NCI-H2171 (cell line): ENCODE measurements around the gene ATG4A.

ENCODE experiments used
- DNase-seq: peaks from one replicate; lab custom pipeline; 2025; lab: John Stamatoyannopoulos, UW

Gene ATG4A, protein sequence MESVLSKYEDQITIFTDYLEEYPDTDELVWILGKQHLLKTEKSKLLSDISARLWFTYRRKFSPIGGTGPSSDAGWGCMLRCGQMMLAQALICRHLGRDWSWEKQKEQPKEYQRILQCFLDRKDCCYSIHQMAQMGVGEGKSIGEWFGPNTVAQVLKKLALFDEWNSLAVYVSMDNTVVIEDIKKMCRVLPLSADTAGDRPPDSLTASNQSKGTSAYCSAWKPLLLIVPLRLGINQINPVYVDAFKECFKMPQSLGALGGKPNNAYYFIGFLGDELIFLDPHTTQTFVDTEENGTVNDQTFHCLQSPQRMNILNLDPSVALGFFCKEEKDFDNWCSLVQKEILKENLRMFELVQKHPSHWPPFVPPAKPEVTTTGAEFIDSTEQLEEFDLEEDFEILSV

DNA sequence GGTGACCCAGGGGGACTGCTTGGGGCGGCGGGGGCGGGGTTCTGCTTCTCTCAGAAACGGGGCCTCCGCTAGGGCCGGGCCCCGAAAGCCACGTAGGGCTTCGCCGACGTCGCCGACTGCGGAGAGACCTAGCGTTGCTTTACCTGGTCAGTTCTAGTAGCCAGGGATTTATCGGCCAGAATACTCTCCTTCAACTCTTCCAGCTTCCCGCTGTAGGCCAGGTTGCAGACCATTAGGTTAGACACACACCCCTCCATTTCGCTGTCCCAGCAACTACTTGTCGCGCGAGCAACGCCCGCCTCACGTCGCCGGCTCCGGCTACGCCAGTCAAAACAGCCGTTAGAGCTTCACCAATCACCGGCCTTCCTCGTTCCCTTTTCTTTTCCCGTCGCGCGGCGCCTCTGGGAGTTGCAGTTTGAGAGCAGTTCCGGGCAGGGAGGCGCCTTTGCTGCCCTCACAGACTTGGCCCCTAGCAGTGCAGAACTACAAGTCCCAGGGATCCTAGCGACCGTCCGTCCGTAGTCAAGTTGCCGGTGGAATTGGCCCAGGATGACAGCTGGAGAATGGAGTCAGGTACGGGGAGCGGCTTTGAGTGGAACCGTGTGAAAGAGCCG is at the start of gene ATG4A, which contains the start of gene PSMD10:
Gene ATG4A, plus strand, starts transcription at position 515 of the 614 bp plus-strand sequence. Its CDS starts 49 bp downstream, at position 564.
Gene PSMD10, minus strand, starts transcription at position 279 of the 614 bp plus-strand sequence. Its CDS starts 22 bp downstream, at position 257.
- DNase-seq = peak; percentile 90

GRCh38 chrX:108044554-108045256 is 46.9 kb upstream of the ATG4A start, which contains the start of gene VSIG1:
TSS of gene VSIG1 (plus strand) at chrX:108045065. CDS start at chrX:108045131, 66 bp downstream.
- no peak for DNase-seq

DNA sequence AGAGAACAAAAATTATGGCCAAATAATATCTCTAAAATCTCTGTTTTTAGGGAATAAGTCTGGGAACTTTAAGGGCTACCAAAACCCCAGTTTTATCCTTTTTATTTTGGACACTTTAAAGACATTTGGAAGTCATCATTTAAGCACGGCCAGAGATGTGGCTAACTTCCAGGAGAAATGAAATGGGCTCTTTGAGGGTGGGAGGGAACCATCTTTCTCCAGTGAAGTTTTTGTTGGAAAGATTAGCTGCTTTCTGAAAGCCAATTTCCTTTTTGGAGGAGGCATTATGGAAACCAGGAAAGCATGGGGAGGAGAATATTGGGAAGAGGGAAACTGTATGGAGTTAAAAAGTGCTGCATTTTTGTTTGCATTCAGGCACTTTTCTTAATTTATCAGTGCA is 41.9 kb upstream of the ATG4A start:
- DNase-seq = no peak

GRCh38 chrX:108053218-108053617 is 38.4 kb upstream of the ATG4A start:
- no peak for DNase-seq

DNA sequence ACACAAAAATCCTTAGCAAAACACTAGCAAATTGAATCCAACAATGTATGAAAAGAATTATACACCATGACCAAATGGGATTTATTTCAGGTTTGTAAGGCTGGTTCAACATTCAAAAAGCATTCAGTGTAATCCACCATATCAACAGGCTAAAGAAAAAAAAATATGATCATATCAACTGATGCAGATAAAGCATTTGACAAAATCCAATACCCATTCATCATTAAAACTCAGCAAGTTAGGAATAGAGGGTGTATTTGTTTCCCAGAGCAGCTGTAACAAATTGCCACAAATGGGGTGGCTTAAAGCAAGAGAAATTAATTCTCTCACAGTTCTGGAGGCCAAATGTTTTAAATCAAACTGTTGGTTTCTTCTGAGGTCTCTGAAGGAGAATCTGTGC is 36.0 kb upstream of the ATG4A start:
- no peak for DNase-seq

DNA sequence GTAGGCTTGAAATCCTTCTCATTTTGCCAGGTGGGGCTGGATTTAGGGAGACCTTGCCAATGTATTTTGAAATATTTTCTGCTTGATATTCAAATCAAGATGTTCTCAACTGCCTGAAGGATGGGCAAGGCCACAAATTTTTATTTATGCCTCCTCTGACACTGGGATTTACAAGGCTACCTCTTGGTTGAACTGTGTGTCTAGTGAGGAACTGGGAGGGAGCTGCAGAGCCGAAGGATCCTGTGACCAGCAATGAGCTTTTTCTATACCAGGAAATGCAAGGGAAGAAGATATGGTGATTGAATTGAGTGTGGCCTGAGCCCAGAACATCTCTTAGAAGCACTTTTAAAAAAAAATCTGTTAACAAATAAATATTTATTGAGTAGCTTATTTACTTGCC is 31.8 kb upstream of the ATG4A start:
- DNase-seq = no peak

- DNase-seq = no peak
Observed at GRCh38 chrX:108064001-108064400, 27.6 kb upstream of the ATG4A start.

GRCh38 chrX:108064613-108065012 is 27.0 kb upstream of the ATG4A start:
- DNase-seq = no peak

- DNase-seq = no peak
Observed at GRCh38 chrX:108068121-108068520, 23.5 kb upstream of the ATG4A start.

- DNase-seq = no peak
Observed at GRCh38 chrX:108070891-108071290, 20.7 kb upstream of the ATG4A start.

GRCh38 chrX:108071578-108071977 is 20.0 kb upstream of the ATG4A start:
- no peak for DNase-seq

DNA sequence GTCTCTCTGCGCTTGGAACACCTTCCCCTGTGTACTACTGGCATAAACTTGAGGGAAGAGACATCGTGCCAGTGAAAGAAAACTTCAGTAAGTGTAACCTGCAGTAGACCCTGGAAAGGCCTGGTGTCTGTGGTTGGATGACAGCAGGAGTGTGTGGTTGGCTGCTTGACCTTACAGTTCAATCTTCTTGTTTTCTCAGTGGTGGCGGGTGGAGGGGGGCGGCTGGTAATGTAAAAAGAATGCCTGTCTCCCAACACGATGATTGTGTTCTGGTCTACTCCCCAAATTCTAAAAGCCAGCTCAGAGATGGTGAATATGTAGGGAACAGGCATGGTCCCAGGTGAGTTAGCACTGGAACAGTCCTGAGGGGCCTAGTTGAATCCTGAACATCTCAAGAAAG is 18.8 kb upstream of the ATG4A start:
- DNase-seq = no peak

DNA sequence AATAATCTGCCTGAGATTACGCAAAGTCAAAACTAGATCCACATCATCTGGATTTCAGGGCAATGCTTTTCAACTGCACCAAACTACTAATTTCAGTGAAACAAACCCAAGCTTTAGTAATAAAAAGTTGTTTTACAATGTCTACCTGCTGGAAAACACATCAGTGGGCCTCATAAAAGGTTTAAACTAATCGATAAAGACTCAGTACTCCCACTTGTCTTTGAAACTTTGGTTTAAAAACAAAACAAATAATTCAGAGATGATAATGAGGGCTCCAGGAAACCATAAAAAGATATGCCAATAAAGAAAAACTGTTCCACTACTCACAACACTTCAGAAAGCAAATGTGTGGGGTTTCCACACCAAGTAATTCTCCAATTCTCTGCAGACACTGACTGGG is 10.5 kb upstream of the ATG4A start:
- no peak for DNase-seq

GRCh38 chrX:108087792-108088191 is 3.8 kb upstream of the ATG4A start:
- DNase-seq = no peak

- DNase-seq = no peak
Observed at GRCh38 chrX:108088511-108088910, 3.1 kb upstream of the ATG4A start.

DNA sequence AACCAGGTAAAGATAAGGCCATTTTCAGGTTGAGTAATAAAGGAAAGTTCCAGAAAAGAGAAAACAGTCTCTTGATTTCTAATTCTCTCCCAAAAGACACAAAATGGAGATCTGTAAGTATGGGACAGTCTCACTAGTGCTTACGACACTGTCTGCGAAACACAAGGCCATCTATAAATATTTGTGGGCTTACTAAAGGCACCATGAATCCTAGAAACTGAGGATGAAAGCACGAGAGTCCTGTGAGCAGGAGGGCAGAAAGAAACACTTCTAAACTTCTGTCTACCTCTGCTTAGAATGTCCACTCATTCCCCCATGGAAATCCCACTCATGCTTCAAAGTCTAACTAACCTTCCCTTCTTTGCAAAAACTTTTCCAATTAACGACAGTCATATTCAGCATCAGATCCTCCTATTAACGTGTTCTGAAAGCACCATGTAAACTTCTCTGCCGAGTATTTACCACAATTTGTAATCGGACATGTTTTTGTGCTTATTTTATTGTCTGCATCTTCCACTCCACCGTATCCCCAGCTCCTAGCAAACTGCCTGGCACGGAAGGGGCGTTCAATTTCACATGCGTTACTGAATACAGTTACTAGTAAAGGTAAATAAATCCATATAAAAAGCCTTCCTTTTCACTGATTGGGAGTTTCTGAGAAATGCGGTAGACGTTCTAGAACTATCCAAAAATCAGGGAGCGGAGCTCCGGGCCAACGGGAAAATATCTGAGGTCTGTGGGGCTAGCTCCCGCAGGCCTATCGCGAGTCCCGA is 901 bp upstream of the ATG4A start:
- no peak for DNase-seq

DNA sequence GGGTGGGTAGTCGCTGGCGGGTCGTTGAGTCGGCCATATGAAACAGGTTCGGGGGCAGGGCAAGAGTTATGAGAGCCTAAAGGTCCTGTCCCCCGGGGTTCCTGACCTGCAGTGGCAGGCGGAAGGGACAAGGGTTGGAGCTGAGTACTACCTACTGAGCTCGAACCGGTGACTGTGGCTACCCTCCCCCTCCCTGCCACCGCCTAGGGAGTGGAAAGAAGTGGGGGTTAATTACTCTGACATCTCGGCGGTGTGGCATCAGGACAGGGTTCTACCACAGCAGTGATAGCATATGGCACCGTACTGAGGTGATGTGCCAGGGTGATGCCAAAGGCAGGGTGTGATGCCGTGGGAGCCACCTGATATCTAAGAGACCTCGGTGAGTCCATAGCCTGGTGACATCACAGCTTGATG is 307 bp downstream of the ATG4A start:
- peak; percentile 31 for DNase-seq

GRCh38 chrX:108097380-108097779 is 5.8 kb downstream of the ATG4A start:
- DNase-seq = no peak

DNA sequence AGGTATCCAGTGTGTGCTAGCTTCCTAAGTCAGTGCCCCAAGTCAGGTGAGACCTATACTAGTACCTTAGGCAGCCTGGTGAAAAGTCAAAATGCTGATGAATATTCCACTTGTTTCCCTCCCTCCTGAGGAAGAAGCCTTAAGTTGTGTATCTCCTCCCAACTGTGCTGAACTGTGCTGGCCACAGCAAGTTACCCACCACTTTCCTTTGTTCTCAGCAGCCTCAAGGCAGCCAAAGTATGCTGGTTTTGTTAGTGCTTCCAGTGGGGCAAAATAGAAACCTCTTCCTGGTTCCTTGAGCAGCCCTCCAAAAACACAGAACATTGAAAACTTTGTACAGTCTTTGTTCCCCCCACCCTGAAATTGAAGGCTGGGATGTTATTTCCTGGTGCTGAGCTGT is 13.9 kb downstream of the ATG4A start:
- DNase-seq = no peak

DNA sequence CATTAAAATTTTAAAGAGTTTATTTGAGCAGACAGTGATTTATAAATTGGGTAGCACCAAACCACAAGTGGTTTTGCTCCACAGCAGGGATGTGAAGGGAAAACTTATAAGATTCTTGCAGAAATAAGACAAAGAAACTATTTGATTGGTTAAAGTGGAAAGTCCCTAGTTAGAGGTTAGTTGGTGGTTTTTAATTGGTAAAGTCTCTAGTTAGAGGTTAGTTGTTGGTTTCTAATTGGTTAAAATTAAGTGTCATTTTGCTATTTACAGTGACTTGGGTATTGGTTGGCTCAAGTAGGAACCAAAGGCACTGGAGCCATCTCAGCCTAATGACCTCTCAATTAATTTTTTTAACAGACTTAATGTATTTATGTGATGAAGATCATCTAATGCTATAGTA is 23.0 kb downstream of the ATG4A start:
- DNase-seq = no peak

DNA sequence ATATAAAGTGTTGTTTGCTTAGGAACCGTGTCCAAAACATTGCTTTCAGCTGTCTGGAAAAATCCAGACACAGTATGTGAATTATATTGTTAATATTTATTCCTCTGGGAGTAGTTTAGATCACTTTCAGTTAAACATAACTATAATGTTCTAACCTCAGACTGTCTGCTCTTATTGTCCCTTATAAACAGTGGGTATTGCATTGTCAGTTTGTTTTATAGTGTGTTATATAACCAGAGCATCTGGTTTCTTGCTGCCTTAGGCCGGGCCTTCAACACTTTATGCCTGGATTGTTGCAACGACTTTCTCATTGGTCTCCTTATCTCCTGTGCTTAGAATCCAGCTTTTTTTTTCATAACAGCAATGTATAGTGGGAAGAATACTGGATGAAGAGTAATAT is 26.4 kb downstream of the ATG4A start:
- DNase-seq = no peak

DNA sequence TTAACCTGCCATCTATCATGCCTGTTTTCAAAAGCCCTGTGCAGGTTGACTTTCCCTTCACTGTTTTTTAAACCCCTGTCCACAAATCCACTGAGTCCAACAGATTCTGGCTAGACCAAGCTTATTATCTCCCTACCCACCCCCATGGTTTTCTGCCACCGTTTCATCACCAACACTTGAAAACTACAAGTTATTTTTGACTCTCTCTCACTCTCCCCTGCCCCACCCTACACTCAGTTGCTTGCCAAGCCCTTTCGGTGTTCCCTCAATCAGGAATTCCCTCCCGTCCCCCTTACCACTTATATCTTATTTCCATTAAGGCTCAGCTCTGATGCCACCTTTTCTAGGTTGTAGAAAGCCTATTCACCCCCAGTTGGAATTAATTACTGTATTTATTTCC is 29.7 kb downstream of the ATG4A start:
- DNase-seq = no peak
